ENCODE results near the gene CORO1C.

CORO1C gene

DNA sequence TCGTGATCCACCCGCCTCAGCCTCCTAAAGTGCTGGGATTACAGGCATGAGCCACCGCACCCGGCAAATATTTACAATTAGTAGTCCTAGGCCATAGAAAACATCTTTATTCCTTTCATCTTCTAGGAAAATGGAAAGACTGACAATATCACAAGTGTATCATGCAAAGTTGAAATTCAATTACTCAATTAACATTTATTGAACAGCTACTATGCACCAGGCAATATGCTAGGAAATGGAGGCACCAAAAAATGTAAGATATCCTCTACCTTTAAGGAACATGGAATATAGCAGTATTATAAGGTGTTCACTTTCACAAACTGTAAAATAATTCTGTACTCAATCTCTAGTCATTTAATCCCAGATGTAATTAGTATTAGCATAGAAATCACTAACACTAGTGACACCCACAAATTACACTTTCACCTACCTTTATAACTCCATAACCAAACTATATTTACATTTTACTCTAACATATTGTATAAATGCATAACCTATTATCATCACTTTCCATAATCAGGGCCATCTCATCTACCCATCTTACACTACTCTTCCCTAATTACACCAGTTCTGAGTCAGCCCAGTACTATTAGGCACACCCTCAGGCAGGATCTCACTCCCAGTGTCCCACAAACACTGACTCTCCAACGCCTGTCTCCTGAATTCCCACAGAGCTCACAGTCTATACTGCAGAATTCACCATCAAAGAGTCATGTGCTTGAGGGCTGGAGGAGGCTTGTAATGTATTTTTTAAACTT is 10.4 kb downstream of the CORO1C start:
- DNase-seq, result no peak
- Histone ChIP-seq H3K9me3 (ENCODE audit: insufficient read depth, low read length, severe bottlenecking) (no peaks in the 10 kb centered on the region), H2AFZ (ENCODE audit: low read depth, low read length) (no peak overlapping the region), H4K20me1 (ENCODE audit: insufficient read depth, low read length) (peaks cover 53% of the 10 kb centered on the region), H3K9ac (ENCODE audit: low read depth, low read length) (no peak overlapping the region), H3K36me3 (ENCODE audit: insufficient read depth, low read length) (peaks cover 6% of the 10 kb centered on the region), H3K27me3 (ENCODE audit: insufficient read depth, low read length, poor library complexity) (no peaks in the 10 kb centered on the region), H3K4me2 (ENCODE audit: insufficient read depth, low read length) (no peak overlapping the region), H3K4me3 (ENCODE audit: low read depth in 1 of 2, low read length in 2 of 2) (no peak overlapping the region), H3K79me2 (ENCODE audit: insufficient read depth, low read length) (peaks cover 94% of the 10 kb centered on the region), H3K27ac (ENCODE audit: low read length) (no peak overlapping the region), H3K4me1 (ENCODE audit: insufficient read depth, low read length) (peaks cover 18% of the 10 kb centered on the region)
- no peak for ATAC-seq (ENCODE audit: insufficient read depth, low read depth)
- TF ChIP-seq, protein P1, sequence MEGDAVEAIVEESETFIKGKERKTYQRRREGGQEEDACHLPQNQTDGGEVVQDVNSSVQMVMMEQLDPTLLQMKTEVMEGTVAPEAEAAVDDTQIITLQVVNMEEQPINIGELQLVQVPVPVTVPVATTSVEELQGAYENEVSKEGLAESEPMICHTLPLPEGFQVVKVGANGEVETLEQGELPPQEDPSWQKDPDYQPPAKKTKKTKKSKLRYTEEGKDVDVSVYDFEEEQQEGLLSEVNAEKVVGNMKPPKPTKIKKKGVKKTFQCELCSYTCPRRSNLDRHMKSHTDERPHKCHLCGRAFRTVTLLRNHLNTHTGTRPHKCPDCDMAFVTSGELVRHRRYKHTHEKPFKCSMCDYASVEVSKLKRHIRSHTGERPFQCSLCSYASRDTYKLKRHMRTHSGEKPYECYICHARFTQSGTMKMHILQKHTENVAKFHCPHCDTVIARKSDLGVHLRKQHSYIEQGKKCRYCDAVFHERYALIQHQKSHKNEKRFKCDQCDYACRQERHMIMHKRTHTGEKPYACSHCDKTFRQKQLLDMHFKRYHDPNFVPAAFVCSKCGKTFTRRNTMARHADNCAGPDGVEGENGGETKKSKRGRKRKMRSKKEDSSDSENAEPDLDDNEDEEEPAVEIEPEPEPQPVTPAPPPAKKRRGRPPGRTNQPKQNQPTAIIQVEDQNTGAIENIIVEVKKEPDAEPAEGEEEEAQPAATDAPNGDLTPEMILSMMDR (IDR thresholded peaks at IDR 0.05; ENCODE audit: borderline replicate concordance, extremely low read depth, low read length, poor library complexity, severe bottlenecking), result no peak
- TF ChIP-seq EZH2 (IDR thresholded peaks at IDR 0.05; ENCODE audit: borderline replicate concordance, low read depth, low read length, severe bottlenecking), result no peak

GRCh38 chr12:108717243-108717642 is 14.1 kb downstream of the CORO1C start:
- peaks cover 89% of the 10 kb centered on the region for H3K79me2 ChIP-seq (ENCODE audit: insufficient read depth, low read length)
- no peaks in the 10 kb centered on the region for H3K27me3 ChIP-seq (ENCODE audit: insufficient read depth, low read length, poor library complexity)
- peaks cover 6% of the 10 kb centered on the region for H3K36me3 ChIP-seq (ENCODE audit: insufficient read depth, low read length)
- H3K4me3 ChIP-seq (ENCODE audit: low read depth in 1 of 2, low read length in 2 of 2), result no peak overlapping the region
- H2AFZ ChIP-seq (ENCODE audit: low read depth, low read length), result no peak overlapping the region
- ATAC-seq (ENCODE audit: insufficient read depth, low read depth) (no peak), DNase-seq (no peak)
- no peak overlapping the region for H3K9ac ChIP-seq (ENCODE audit: low read depth, low read length)
- no peaks in the 10 kb centered on the region for H3K9me3 ChIP-seq (ENCODE audit: insufficient read depth, low read length, severe bottlenecking)
- no peak overlapping the region for H3K4me2 ChIP-seq (ENCODE audit: insufficient read depth, low read length)
- H4K20me1 ChIP-seq (ENCODE audit: insufficient read depth, low read length), result peaks cover 33% of the 10 kb centered on the region
- peaks cover 15% of the 10 kb centered on the region for H3K4me1 ChIP-seq (ENCODE audit: insufficient read depth, low read length)
- H3K27ac ChIP-seq (ENCODE audit: low read length), result no peak overlapping the region
- TF ChIP-seq, protein P1 (IDR thresholded peaks at IDR 0.05; ENCODE audit: borderline replicate concordance, extremely low read depth, low read length, poor library complexity, severe bottlenecking), result no peak
- no peak for TF ChIP-seq EZH2 (IDR thresholded peaks at IDR 0.05; ENCODE audit: borderline replicate concordance, low read depth, low read length, severe bottlenecking)

- H4K20me1 ChIP-seq (ENCODE audit: insufficient read depth, low read length), result peaks cover 28% of the 10 kb centered on the region
Measured at GRCh38 chr12:108714866-108715265, 16.5 kb downstream of the CORO1C start.

More at GRCh38 chr12:108714866-108715265, 16.5 kb downstream of the CORO1C start:
- H3K4me2 ChIP-seq (ENCODE audit: insufficient read depth, low read length), result no peak overlapping the region
- H3K27ac ChIP-seq (ENCODE audit: low read length), result no peak overlapping the region
- peaks cover 6% of the 10 kb centered on the region for H3K36me3 ChIP-seq (ENCODE audit: insufficient read depth, low read length)
- no peak overlapping the region for H3K9ac ChIP-seq (ENCODE audit: low read depth, low read length)
- DNase-seq (no peak), ATAC-seq (ENCODE audit: insufficient read depth, low read depth) (no peak)
- no peaks in the 10 kb centered on the region for H3K9me3 ChIP-seq (ENCODE audit: insufficient read depth, low read length, severe bottlenecking)
- H3K4me3 ChIP-seq (ENCODE audit: low read depth in 1 of 2, low read length in 2 of 2), result no peak overlapping the region
- peaks cover 85% of the 10 kb centered on the region for H3K79me2 ChIP-seq (ENCODE audit: insufficient read depth, low read length)
- H3K4me1 ChIP-seq (ENCODE audit: insufficient read depth, low read length), result peaks cover 15% of the 10 kb centered on the region
- TF ChIP-seq, protein P1 (IDR thresholded peaks at IDR 0.05; ENCODE audit: borderline replicate concordance, extremely low read depth, low read length, poor library complexity, severe bottlenecking), result no peak
- no peak for TF ChIP-seq EZH2 (IDR thresholded peaks at IDR 0.05; ENCODE audit: borderline replicate concordance, low read depth, low read length, severe bottlenecking)
- H2AFZ ChIP-seq (ENCODE audit: low read depth, low read length), result no peak overlapping the region
- H3K27me3 ChIP-seq (ENCODE audit: insufficient read depth, low read length, poor library complexity), result no peaks in the 10 kb centered on the region

Measured in DND-41 (cell line).